Keratinocyte (primary cell): ENCODE data around the gene TRIM67. TPM values are rescaled to one million over a fixed set of nuclear protein-coding genes. Genes with fewer than 3 reads are reported as not detected.

ENCODE experiments used
- DNase-seq: peaks from one replicate; pipeline ENCODE4 v3.0.0-alpha.2; 2011; ENCODE audit warnings: low read depth, missing footprints, low spot score
- FAIRE-seq: peaks from 2 replicates; lab custom pipeline; 2011; peaks lifted over from hg19 to GRCh38; lab: Jason Lieb, UNC
- H2AFZ ChIP-seq: 2 replicates; pipeline ENCODE4 v1.6.0; 2012; ENCODE audit warnings: low read length, control low read depth, inconsistent platforms; ENCODE audit not compliant: control insufficient read depth
- H3K27ac ChIP-seq: 2 replicates; pipeline ENCODE4 v1.5.1; 2011; ENCODE audit warnings: low read length; ENCODE audit not compliant: control insufficient read depth, insufficient read depth
- H3K27me3 ChIP-seq: 3 replicates; pipeline ENCODE4 v1.6.0; 2011; ENCODE audit warnings: low read length; ENCODE audit not compliant: control insufficient read depth, insufficient read depth; ENCODE audit errors: extremely low read depth
- H3K36me3 ChIP-seq, 2 experiments: 2 replicates in 1 of 2; 3 replicates in 1 of 2; pipeline ENCODE4 v1.5.1; 2011; ENCODE audit warnings: low read length in 2 of 2, mild to moderate bottlenecking in 1 of 2; ENCODE audit not compliant: control insufficient read depth in 2 of 2, insufficient read depth in 2 of 2; ENCODE audit errors: extremely low read depth in 1 of 2
- H3K4me1 ChIP-seq: 3 replicates; pipeline ENCODE4 v1.5.1; 2011; ENCODE audit warnings: low read length; ENCODE audit not compliant: control insufficient read depth, insufficient read depth; ENCODE audit errors: extremely low read depth
- H3K4me2 ChIP-seq: 3 replicates; pipeline ENCODE4 v1.6.0; 2011; ENCODE audit warnings: low read depth, low read length; ENCODE audit not compliant: control insufficient read depth, insufficient read depth; ENCODE audit errors: extremely low read depth
- H3K4me3 ChIP-seq, 3 experiments: fragments of 200-600 bp in 1 of 3; sonication (generic) in 1 of 3; 2 replicates in 2 of 3; 3 replicates in 1 of 3; pipeline ENCODE4 v1.5.1; 2011 to 2016; ENCODE audit warnings: low read length in 3 of 3, mild to moderate bottlenecking in 3 of 3, control low read depth in 2 of 3, inconsistent platforms in 1 of 3, low read depth in 1 of 3, mixed read lengths in 1 of 3, mixed run types in 1 of 3, moderate library complexity in 1 of 3; ENCODE audit not compliant: control insufficient read depth in 2 of 3, insufficient read depth in 2 of 3; ENCODE audit errors: extremely low read depth in 1 of 3
- H3K79me2 ChIP-seq: 2 replicates; pipeline ENCODE4 v1.6.0; 2012; ENCODE audit warnings: low read length; ENCODE audit not compliant: control insufficient read depth, insufficient read depth
- H3K9ac ChIP-seq: 3 replicates; pipeline ENCODE4 v1.6.0; 2011; ENCODE audit warnings: low read length; ENCODE audit not compliant: control insufficient read depth, insufficient read depth; ENCODE audit errors: extremely low read depth
- H3K9me1 ChIP-seq: 3 replicates; pipeline ENCODE4 v1.6.0; 2011; ENCODE audit warnings: low read length; ENCODE audit not compliant: control insufficient read depth, insufficient read depth; ENCODE audit errors: extremely low read depth
- H3K9me3 ChIP-seq: 2 replicates; pipeline ENCODE4 v1.5.1; 2012; ENCODE audit warnings: low read depth, low read length; ENCODE audit not compliant: control insufficient read depth
- H4K20me1 ChIP-seq: 3 replicates; pipeline ENCODE4 v1.6.0; 2011; ENCODE audit warnings: low read length; ENCODE audit not compliant: control insufficient read depth, insufficient read depth; ENCODE audit errors: extremely low read depth
- CTCF ChIP-seq, 3 experiments: IDR thresholded peaks in 1 of 3; conservative IDR thresholded peaks in 1 of 3; optimal IDR thresholded peaks in 1 of 3; 2 replicates in 2 of 3; 3 replicates in 1 of 3; pipeline versions ENCODE3 to v1.5.1; 2011; ENCODE audit warnings: low read length in 3 of 3, mild to moderate bottlenecking in 3 of 3, moderate library complexity in 2 of 3, control low read depth in 1 of 3, inconsistent platforms in 1 of 3; ENCODE audit not compliant: insufficient read depth in 2 of 3; ENCODE audit errors: extremely low read depth in 1 of 3
- EZH2 ChIP-seq: IDR thresholded peaks from one replicate; pipeline ENCODE4 v1.6.1; 2012; ENCODE audit warnings: inconsistent platforms, mild to moderate bottlenecking, low read length, moderate library complexity
- dilution Hi-C: fragments of 300-500 bp; cut with MboI; formaldehyde crosslinking; loops from one replicate; pipeline ENCODE4 v1.7.0; 2020; ENCODE audit warnings: low sequenced_read_pairs; ENCODE audit not compliant: extremely low pct_ligation_motif_present
- polyA plus RNA-seq, 5 experiments: library from polyadenylated mRNA; depleted of rRNA in 3 of 5; stranded (reverse) in 3 of 5; stranded (forward) in 1 of 5; unstranded in 1 of 5; fragments of >200 nt; gene quantifications; 1 replicate in 1 of 5; 2 replicates in 3 of 5; 3 replicates in 1 of 5; pipeline versions ENCODE4 v1.2.1 to v1.2.3, GENCODE V29; 2011 to 2012; ENCODE audit warnings: missing spikeins in 2 of 5, low read depth in 1 of 5, low replicate concordance in 1 of 5

Gene TRIM67
- polyA plus RNA-seq, 1 donor (not counting 4 experiments of a cell fraction or from before 2014, with no cell fraction given) = not detected

GRCh38 chr1:231183639-231184590 is 22.1 kb downstream of the TRIM67 start:
- DNase-seq (no peak), FAIRE-seq (no peak)
- H3K4me1 ChIP-seq = no peaks in the 10 kb centered on the region
- H4K20me1 ChIP-seq = no peaks in the 10 kb centered on the region
- H3K4me2 ChIP-seq = no peak overlapping the region
- no peak overlapping the region for H3K27ac ChIP-seq
- H3K27me3 ChIP-seq = peaks cover 15% of the 10 kb centered on the region
- TF ChIP-seq CTCF (optimal IDR thresholded peaks at IDR 0.05 in 1 of 3, IDR thresholded peaks at IDR 0.05 in 1 of 3, conservative IDR thresholded peaks at IDR 0.05 in 1 of 3; ENCODE audit: extremely low read depth in 1 of 3, insufficient read depth in 2 of 3, low read length in 3 of 3) (no peak), EZH2 (no peak)
- no peaks in the 10 kb centered on the region for H3K36me3 ChIP-seq
- H3K9me3 ChIP-seq = no peaks in the 10 kb centered on the region
- H3K9me1 ChIP-seq = no peaks in the 10 kb centered on the region
- H2AFZ ChIP-seq = no peak overlapping the region
- H3K79me2 ChIP-seq = no peaks in the 10 kb centered on the region
- no peak overlapping the region for H3K9ac ChIP-seq
- no peak overlapping the region for H3K4me3 ChIP-seq
- dilution Hi-C loops = no loop called here

- FAIRE-seq (no peak), DNase-seq (no peak)
- Histone ChIP-seq H4K20me1 (no peaks in the 10 kb centered on the region), H3K36me3 (no peaks in the 10 kb centered on the region), H3K9me3 (no peaks in the 10 kb centered on the region), H3K27ac (no peak overlapping the region), H3K4me2 (no peak overlapping the region), H3K4me1 (no peaks in the 10 kb centered on the region), H3K4me3 (no peak overlapping the region), H3K27me3 (peaks cover 15% of the 10 kb centered on the region), H3K9ac (no peak overlapping the region), H3K9me1 (no peaks in the 10 kb centered on the region), H3K79me2 (no peaks in the 10 kb centered on the region), H2AFZ (no peak overlapping the region)
- TF ChIP-seq CTCF (optimal IDR thresholded peaks at IDR 0.05 in 1 of 3, IDR thresholded peaks at IDR 0.05 in 1 of 3, conservative IDR thresholded peaks at IDR 0.05 in 1 of 3; ENCODE audit: extremely low read depth in 1 of 3, insufficient read depth in 2 of 3, low read length in 3 of 3) = no peak
- no peak for TF ChIP-seq EZH2
- dilution Hi-C loops = no loop called here
These were observed 23.0 kb downstream of the TRIM67 start for GRCh38 chr1:231184891-231185290.
